ENCODE data around the gene C14orf180.

Gene C14orf180

DNA sequence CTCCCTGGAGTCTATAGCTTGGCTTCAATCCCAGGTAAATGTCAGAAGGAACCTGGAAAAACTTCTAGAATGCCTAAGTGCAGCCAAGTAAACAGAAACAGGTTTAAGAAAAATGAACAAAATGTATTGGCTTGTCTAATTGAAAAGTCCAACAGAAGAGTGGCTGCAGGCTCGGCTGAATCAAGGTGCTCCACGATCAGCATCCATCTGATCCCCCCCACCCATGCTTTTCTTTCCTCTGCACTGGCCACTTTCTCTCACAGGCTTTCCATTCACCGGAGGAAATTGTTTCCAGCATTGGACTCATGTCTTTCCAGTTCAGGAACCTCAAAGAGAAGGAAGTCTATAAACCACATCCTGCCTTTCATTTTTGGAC, 42.0 kb upstream of the C14orf180 start:
- DNase-seq (ENCODE audit: low read depth), result no peak
- in situ Hi-C loops (cut with HindIII; ENCODE audit: low sequenced_read_pairs), result loop anchor here (5.0 kb wide), 1 partner anchor 80 kb away; no protein-coding TSS in a partner anchor
- TF ChIP-seq, protein P1, sequence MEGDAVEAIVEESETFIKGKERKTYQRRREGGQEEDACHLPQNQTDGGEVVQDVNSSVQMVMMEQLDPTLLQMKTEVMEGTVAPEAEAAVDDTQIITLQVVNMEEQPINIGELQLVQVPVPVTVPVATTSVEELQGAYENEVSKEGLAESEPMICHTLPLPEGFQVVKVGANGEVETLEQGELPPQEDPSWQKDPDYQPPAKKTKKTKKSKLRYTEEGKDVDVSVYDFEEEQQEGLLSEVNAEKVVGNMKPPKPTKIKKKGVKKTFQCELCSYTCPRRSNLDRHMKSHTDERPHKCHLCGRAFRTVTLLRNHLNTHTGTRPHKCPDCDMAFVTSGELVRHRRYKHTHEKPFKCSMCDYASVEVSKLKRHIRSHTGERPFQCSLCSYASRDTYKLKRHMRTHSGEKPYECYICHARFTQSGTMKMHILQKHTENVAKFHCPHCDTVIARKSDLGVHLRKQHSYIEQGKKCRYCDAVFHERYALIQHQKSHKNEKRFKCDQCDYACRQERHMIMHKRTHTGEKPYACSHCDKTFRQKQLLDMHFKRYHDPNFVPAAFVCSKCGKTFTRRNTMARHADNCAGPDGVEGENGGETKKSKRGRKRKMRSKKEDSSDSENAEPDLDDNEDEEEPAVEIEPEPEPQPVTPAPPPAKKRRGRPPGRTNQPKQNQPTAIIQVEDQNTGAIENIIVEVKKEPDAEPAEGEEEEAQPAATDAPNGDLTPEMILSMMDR (IDR thresholded peaks at IDR 0.05; ENCODE audit: low read depth, low read length, missing control alignments), result no peak
- H3K4me3 ChIP-seq (ENCODE audit: low read depth, low read length), result no peak overlapping the region

DNA sequence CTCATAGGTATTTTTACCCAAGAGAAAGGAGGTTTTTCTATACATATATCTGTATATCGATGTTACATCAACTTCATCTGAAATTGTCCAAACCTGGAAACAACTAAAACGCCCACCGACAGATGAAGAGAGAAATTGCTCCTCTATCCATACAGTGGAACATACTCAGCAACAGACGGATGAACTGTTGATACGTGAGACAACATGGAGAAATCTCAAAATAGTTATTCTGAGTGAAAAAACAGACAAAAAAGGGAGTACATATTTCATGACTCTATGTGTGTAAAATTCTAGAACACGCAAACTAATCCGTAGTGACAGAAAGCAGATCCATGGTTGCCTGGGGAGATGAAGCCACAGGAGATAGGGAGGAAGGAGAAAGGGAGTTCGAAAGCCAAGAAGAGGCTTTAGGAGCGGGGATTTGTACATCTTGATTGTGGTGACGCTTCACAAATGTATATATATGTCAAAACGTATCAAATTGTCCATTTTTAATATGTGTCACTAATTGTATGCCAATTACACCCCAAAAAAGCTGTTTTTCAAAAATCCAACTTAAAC, 37.6 kb upstream of the C14orf180 start:
- DNase-seq (ENCODE audit: low read depth), result no peak
- no peak overlapping the region for H3K4me3 ChIP-seq (ENCODE audit: low read depth, low read length)
- TF ChIP-seq, protein P1 (IDR thresholded peaks at IDR 0.05; ENCODE audit: low read depth, low read length, missing control alignments), result no peak
- in situ Hi-C loops (cut with HindIII; ENCODE audit: low sequenced_read_pairs), result no loop called here

DNA sequence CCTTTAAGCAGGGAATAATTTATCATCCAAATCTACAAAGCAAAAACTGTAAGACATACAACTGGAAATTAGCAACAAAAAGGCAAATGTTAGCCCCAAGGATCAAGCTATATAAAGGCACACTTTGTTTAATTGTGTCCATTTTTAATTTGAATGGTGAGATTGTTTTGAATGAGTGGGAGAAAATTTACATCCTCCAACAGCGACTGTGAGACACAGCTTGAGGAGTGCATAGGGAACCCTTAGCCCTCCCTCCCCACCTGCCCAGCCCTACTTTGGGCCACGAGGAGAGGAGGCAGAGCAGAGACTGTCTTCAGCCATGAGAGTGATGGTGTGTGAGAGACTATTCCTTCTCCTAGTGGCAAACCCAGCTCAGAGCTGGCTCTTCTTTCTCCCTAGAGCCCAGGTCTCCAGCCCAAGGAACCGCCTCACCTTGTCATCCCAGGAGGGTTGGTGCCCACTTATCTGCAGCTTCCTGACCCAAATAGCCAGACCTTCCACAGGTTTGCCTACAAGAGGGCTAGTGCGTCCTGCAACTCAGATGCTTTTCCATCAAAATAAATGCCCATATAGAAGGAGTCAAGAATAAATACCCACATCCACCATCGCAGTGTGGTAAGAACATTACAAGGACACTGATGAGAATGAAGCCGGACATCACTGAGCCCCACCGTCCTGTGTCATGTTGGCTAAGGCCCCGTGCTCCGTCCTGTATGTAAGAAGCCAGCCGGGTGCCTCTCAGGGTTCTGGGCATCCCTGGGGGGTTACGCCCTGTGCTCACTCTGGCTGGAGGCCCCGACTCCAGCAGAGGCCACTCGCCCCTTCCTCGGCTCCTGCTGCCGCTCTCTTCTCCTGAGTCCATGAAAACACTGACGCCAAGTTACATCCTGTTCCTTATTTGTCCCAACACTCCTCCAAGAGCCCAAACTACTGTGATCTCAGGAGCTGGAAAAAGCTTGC, 36.4 kb upstream of the C14orf180 start:
- TF ChIP-seq, protein P1 (IDR thresholded peaks at IDR 0.05; ENCODE audit: low read depth, low read length, missing control alignments), result no peak
- in situ Hi-C loops (cut with HindIII; ENCODE audit: low sequenced_read_pairs), result no loop called here
- no peak for DNase-seq (ENCODE audit: low read depth)
- no peak overlapping the region for H3K4me3 ChIP-seq (ENCODE audit: low read depth, low read length)

DNA sequence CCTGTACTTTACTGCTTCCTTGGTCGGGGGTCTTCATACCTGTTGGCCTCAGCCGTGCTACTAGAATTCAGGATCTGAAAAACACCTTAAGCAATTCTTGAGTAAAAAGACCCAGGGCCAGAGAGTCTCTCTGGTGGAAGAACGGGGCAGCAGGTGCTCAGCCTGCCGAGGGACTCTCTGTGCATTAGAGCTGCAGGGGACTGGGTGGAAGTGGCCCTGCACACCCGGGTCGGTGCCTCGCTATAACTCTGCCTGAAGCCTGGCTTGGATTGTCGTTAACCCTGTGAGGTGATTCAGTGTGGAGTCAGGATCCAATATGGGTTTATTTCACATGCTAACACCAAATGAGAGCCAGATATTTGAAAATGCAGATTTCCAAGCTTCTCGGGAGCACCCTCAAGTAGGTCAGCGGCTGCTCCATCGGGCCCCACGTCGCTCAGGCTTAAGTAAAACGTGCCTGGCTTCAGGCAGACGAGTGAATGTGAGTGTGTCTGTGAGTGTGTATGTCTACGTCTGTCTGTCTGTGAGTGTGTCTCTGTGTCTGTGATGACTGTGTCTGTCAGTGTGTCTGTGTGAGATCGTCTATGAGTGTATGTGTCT, 35.1 kb upstream of the C14orf180 start:
- DNase-seq (ENCODE audit: low read depth), result no peak
- in situ Hi-C loops (cut with HindIII; ENCODE audit: low sequenced_read_pairs), result no loop called here
- TF ChIP-seq, protein P1 (IDR thresholded peaks at IDR 0.05; ENCODE audit: low read depth, low read length, missing control alignments), result no peak
- H3K4me3 ChIP-seq (ENCODE audit: low read depth, low read length), result no peak overlapping the region

DNA sequence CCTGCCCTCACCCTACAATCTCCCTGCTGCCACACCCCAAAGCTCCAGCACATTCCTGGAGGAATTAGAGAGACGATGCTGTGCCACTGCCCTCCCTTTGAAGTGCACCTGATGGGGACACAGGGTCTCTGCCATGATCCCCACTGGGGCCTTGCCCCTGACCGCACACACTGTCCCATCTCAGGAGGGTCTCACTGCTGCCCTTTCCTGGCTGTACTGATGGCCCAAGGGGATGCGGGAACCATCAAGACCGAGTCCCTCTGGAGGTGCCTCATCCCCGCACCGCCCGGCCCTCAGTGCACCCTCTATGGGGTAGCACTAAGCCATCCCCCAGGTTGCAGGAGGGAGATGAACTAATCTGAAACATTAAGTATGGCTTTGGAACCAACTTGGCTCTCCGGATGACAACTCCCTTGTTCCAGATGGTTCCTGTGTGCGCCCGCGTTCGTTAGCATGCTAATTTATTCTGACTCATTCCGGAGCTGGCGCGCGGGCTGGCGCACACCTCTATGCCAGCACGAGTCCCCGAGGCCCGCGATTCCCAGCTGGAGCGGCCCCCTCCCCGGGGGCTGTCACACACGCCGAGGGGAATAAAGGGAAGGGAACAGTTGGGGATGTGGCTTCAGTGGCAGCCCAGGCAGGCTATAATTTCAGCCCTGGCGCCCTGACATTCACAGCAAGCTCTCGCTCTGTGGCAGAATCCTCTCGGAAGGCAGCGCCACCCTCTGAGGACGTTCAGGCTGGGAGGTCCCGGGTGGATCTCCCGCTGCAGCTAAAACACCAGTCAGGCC, 34.2 kb upstream of the C14orf180 start:
- in situ Hi-C loops (cut with HindIII; ENCODE audit: low sequenced_read_pairs), result no loop called here
- no peak overlapping the region for H3K4me3 ChIP-seq (ENCODE audit: low read depth, low read length)
- TF ChIP-seq, protein P1 (IDR thresholded peaks at IDR 0.05; ENCODE audit: low read depth, low read length, missing control alignments), result no peak
- DNase-seq (ENCODE audit: low read depth), result no peak

DNA sequence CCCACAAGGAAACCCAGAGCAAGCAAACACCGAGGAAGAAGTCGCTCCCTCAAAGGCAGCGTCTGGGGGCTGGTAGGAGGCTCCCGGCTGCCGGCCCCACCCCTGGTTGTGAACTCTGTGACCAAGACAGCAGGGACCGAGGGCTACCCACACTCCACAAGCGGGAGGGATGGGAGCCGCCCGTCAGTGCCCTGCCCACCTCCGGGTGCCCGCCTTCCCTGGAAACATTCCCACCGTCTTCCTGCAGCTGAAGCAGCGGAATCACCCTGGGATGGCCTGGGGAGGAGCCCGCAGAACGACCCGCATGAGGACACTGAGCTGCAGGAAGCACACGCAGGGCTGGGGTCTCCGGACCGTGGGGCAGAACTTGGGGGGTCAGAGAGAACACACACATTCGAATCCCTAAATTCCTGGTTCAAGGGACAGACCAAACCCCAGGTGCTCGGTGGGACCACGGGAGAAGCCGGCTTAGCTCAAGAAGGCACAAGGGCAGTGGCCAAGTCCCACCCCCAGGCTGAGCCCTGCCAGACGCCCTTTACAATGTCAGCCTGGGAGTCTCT, 33.5 kb upstream of the C14orf180 start:
- DNase-seq (ENCODE audit: low read depth), result no peak
- H3K4me3 ChIP-seq (ENCODE audit: low read depth, low read length), result no peak overlapping the region
- TF ChIP-seq, protein P1 (IDR thresholded peaks at IDR 0.05; ENCODE audit: low read depth, low read length, missing control alignments), result no peak
- in situ Hi-C loops (cut with HindIII; ENCODE audit: low sequenced_read_pairs), result no loop called here

All from astrocyte of the cerebellum (primary cell).